ENCODE results near the gene HMGCS2. TPM values are rescaled to one million over a fixed set of nuclear protein-coding genes. Genes with fewer than 3 reads are reported as not detected.

HMGCS2 gene
- not detected for polyA plus RNA-seq (2013, experiment 1 of 2; ENCODE audit: insufficient read length)
- not detected for polyA plus RNA-seq (2013, experiment 2 of 2; ENCODE audit: insufficient read length)

GRCh38 chr1:119768778-119769177, at the start of gene HMGCS2:
Gene HMGCS2 (minus strand): TSS chr1:119768905. CDS start chr1:119768844, 61 bp downstream.
- no peak for DNase-seq

GRCh38 chr1:119818181-119818580, 49.5 kb upstream of the HMGCS2 start:
- no peak for DNase-seq

DNA sequence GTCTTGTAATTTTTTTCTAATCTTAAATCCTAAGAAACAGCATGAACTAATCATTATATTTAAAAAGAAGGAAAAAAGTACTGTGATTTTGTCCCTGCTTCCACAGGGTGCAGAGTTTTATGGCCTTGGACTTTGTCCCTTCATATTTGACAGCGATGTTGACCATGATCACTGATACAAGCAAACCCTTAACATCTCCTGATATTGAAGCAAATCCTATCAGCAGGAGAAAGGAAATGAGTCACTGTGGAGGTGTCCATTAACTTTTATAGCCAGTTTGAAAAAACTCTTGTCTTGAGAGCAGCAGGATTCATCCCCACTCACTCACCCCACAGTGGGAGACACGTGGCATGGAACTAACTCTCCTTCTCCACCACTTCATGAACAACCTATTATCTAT, 47.7 kb upstream of the HMGCS2 start:
- no peak for DNase-seq

GRCh38 chr1:119815928-119816327, 47.2 kb upstream of the HMGCS2 start:
- DNase-seq: no peak

DNA sequence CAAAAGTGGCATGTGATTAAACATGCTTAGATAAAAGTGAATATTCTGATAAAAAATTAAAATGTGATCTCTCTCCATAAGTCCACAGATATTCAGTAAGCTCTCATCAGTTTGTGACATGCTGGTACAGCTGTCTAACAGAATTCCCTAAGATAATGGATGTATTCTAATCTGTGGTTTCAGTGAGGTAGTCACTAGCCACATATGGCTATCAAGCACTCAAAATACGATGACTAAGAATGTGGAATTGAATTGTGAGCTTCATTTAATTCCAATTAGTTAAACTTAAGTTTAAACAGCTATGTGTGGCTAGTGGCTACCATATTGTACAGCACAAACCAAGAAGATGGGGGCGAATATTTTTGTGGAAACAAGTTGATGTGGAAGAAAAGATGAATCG, 46.7 kb upstream of the HMGCS2 start:
- peak; percentile 8 for DNase-seq

- DNase-seq: no peak
Observed at GRCh38 chr1:119814288-119814687, 45.6 kb upstream of the HMGCS2 start.

- DNase-seq: no peak
Observed at GRCh38 chr1:119811985-119812557, 43.4 kb upstream of the HMGCS2 start.

- DNase-seq: no peak
Observed at GRCh38 chr1:119811387-119811786, 42.7 kb upstream of the HMGCS2 start, which contains the start of gene REG4. Gene REG4 (minus strand): TSS chr1:119811460. CDS start chr1:119808769, 2,691 bp downstream.

GRCh38 chr1:119808972-119809550, 40.4 kb upstream of the HMGCS2 start:
- peak; percentile 55 for DNase-seq

- peak; percentile 23 for DNase-seq
Observed at GRCh38 chr1:119808491-119808890, 39.8 kb upstream of the HMGCS2 start.

DNA sequence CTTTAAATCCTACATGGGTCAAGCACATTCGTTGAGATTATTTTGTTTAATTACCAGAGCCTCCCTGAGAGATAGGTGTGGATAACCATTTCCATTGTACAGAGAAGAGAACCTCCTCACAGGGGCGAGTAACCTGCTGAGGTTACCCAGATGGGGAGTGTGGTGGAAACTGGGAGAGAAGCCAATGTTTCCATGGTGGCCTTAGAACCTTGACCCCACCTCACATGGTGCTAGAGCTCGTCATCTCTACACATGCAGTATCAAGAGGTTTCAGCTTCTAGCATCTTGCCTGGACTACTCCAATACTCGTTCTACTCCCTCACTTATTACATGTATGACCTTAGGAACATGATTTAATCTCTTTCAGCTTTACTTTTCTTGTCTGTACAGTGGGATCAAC, 37.8 kb upstream of the HMGCS2 start:
- no peak for DNase-seq

DNA sequence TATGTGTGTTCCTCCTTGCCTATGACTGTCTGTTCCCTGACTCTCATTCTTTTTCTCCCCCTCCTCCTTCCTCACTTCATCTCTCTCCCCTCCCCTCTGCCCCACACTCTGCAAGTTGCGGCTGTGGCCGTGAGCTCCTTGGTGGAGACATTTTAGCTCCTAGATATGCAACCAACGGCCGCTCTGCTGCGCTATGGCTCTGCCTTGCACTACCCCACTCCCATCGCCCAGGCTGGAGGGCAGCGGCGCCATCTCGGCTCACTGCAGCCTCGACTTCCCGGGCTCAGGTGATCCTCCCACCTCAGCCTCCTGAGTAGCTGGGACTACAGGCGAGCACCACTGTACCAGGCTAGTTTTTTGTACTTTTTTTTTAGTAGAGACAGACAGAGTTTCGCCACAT, 37.0 kb upstream of the HMGCS2 start:
- DNase-seq: no peak

- no peak for DNase-seq
Observed at GRCh38 chr1:119805247-119805646, 36.5 kb upstream of the HMGCS2 start.

- no peak for DNase-seq
Observed at GRCh38 chr1:119799599-119800177, 31.0 kb upstream of the HMGCS2 start.

- DNase-seq: no peak
Observed at GRCh38 chr1:119799003-119799402, 30.3 kb upstream of the HMGCS2 start.

GRCh38 chr1:119797606-119798005, 28.9 kb upstream of the HMGCS2 start:
- DNase-seq: no peak

GRCh38 chr1:119797162-119797561, 28.5 kb upstream of the HMGCS2 start:
- DNase-seq: no peak

DNA sequence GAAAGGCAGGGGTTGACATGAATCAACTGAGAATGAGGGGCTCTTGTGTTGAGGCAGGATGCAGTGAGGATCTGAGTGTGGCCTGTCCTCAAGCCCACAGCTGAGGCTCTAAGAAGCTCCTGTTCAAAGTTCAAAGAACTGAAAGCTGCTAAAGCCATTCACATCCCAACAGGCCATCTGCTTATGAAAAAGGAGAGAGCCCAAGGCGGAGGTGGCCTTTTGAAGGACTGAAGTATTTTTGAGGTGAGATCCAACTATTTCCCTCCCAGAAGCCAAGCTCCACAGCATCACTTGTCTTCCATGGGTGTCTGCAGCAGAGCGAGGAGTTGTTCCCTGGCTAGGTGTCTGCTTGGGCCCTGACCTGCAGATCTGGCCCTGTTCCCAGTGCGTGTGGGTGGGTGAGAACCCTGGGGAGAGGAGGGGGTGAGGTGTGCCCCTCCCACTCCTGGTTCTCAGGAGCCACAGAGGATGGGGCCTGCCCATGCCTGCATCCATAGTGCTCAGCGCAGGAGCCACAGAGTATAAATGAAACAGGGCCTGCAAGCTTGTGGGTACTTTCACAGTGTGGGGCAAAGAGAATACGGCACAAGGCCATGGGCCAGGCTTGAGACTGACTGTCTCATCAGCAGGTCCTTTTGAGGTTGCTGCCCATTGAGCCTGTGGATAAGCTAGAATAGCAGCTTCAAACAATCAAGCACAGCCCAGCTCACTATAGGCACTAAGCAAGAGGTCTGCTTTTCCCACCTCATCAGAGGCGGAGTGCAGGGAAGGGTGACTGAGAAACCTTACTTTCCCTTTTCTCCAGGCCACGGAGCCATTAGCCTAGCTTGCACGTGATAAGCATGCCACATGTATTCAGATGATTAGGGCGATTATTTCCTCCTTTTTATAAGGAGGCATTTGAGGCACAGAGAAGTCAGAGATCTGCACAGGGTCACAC, 26.8 kb upstream of the HMGCS2 start:
- DNase-seq: no peak

- no peak for DNase-seq
Observed at GRCh38 chr1:119794876-119795240, 26.2 kb upstream of the HMGCS2 start.

GRCh38 chr1:119794230-119794875, 25.6 kb upstream of the HMGCS2 start:
- DNase-seq: no peak

DNA sequence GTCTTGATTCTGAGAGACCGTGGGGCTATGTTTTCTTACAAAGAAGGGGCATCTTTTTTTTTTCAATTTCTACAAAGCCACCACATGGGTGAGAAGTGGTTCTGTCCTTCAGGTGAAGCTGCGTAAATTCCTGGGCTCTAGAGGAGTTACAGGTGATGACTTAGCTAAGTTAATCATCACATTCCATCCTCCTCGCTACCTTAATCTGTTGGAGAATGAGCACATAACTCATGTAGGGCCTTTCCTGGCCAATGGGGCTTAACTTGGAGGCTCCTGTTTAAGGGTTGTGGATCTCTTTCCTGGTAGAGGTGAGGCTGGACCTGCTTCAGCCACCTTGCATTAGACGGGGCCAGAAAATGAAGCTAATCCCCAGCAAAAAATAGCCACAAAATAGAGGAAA, 22.7 kb upstream of the HMGCS2 start:
- DNase-seq: no peak

- DNase-seq: no peak
Observed at GRCh38 chr1:119790451-119791198, 21.9 kb upstream of the HMGCS2 start.

Data from fibroblast of skin of back (primary cell).